ENCODE measurements around the gene DPYSL5. TPM values are rescaled to one million over a fixed set of nuclear protein-coding genes. Genes with fewer than 3 reads are reported as not detected.

Gene DPYSL5
- total RNA-seq, 1 donor, result not detected

DNA sequence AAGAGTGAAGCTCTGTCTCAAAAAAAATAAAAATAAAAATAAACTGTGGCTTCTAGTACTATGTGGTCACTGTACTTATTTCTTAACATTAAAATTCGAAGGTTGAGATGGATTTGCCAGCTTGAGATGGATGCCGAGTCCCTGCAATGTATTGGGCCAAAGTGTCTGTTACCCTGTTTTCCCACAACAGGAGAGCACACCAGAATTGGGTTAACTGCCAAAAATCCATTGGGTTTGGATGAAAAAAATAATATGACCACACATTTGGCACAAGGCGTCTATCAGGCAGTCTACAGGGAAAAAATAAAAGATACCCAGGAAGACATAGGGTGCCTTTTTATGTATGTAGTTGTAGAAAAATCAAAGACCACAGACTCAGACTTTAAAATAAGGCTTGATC lies 103.3 kb downstream of the DPYSL5 start:
- DNase-seq (ENCODE audit: low read depth in 2 of 3, low spot score in 2 of 3), result no peak

- no peak for DNase-seq (ENCODE audit: low read depth in 2 of 3, low spot score in 2 of 3)
These were observed 104.4 kb downstream of the DPYSL5 start for GRCh38 chr2:26952374-26952773.

- DNase-seq (ENCODE audit: low read depth in 2 of 3, low spot score in 2 of 3), result no peak
These were observed 106.2 kb downstream of the DPYSL5 start for GRCh38 chr2:26954135-26954534.

GRCh38 chr2:26957041-26957440 lies 109.1 kb downstream of the DPYSL5 start:
- no peak for DNase-seq (ENCODE audit: low read depth in 2 of 3, low spot score in 2 of 3)

DNA sequence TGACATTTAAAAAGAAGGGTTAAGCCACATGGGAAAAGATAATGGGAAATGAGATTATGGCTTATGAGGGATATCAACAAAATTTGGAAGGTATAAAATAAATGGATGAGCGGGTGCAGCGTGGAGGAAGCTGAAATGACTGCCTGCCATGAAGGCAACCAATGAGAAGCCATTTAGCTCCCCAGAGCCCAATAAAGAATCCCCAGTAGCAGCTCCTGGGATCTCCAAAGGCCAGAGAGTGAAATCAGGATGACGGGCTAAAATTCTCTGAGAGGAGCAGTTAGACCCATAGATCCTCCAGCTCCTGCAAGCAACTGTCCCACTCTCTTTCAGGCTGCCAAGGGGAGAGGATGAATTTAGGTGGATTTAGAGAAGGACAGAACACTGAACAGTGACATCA lies 109.6 kb downstream of the DPYSL5 start:
- DNase-seq (ENCODE audit: low read depth in 2 of 3, low spot score in 2 of 3), result no peak

DNA sequence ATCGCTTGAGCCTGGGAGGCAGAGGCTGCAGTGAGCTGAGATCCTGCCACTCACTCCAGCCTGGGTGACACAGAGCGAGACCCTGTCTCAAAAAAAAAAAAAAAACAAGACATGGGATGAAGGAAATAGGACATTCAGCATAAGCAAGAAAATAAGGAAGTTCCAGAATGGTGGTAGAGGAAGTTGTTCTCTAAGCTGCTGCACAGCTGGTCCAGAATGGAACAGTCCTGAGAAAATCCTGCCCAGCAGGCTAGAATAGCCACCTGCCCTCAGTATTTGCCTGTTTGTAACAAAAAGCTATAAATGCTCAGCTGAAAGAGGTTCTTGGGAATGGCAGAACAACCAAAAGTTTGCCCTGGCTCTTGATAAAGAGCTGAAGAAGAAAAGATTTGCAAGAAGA lies 111.4 kb downstream of the DPYSL5 start:
- no peak for DNase-seq (ENCODE audit: low read depth in 2 of 3, low spot score in 2 of 3)

DNA sequence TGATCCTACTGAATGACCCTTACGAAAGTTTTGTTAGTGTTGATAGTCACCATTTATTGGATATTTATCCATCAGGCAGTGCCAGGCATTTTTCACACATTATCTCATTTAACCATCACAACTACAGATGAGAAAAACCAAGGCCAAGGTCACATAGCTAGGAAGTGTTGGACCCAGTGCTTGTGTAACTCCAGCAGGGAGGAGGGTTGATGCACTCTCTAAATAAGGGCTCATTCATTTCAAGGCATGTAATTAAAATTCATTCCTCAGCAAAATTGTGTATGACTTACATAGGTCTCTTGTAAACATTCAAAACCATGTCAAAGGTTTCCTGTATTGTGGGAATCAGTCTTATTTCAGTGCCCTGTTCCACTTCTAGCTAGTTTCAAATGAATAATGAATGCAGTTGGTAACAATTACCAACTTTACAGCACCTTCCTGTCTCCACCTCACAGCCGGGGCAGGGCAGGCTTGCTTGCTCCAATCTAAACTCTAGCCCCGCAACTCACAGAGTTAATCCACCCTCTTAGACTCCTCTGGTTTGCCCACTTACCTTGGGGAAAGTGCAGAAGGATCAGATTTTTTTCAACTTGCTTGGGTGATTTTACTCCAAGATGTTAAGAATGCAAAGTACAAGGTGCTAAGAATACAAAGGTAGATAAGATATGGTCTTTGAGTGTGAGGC lies 116.7 kb downstream of the DPYSL5 start:
- no peak for DNase-seq (ENCODE audit: low read depth in 2 of 3, low spot score in 2 of 3)

- no peak for DNase-seq (ENCODE audit: low read depth in 2 of 3, low spot score in 2 of 3)
These were observed 120.1 kb downstream of the DPYSL5 start for GRCh38 chr2:26968001-26968400.

DNA sequence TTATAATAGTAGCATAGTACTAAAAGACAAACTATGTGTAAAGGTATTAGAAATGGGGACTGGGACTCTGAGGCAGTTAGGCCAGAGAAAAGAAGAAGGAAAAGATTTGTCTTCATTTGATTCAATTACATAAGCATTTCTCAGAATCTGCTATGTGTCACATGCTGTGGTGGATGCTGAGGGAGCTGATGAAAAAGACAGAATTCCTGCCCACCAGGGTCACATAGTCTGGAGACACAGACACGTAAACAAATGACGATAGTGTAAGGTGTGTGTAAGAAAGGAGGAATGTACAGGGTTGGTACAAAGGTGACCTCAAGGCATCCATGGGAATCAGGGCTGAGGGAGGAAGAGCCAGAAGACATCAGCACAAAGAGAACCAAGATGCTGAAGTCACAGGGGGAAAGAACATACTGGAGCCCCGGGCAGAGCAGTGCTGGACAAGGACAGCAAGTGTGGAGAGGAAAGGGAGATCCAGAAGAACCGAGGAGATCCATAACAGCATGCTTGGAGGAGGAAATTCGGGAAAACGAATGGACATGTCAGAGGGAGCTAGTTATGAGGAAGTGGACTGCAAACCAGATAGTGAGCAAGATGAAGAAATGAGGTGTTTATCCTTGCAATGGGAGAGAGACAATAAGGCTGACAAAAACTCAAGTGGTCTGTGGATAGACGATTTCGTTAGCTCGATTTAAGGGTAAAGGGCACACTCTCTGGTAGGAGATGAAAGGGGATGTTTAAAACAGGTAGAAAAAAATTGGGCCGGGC lies 121.3 kb downstream of the DPYSL5 start:
- DNase-seq (ENCODE audit: low read depth in 2 of 3, low spot score in 2 of 3), result no peak

DNA sequence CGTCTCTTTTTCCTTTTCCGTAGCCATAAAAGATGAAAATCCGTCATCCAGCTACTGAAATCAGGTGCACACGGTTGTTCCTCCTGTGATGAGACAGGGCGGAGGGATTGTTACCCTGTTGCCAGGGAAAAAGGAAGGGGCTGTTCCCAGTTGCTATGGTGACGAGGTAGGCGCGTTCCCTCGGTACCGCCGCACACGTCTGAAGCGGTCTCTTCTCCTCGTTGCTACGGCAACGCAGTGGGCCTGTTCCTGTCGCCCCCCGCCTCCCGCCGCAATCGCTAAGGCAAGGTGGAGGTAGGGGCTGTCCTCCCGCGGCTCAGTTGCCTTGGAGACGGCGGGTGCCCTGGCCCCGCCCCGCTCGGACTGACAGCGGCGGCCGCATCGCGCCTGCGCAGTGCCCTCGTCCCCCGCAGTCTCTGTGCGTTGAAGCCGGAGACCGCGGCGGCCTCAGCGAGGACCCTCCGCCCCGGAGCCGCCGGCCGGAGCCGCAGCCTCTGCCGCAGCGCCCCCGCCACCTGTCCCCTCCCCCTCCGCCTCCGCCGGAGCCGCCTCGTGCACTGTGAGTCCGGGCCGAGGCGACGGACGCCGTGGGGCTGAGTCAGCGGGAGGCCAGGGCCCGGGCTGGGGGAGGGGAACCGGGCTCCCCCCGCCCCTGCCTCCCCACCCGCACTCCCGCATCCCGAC lies 122.5 kb downstream of the DPYSL5 start, which contains the start of gene MAPRE3:
MAPRE3 (plus strand) TSS at position 394 of the 684 bp plus-strand sequence. CDS start 51,582 bp downstream, outside the sequence.
- DNase-seq (ENCODE audit: low read depth in 2 of 3, low spot score in 2 of 3), result peak; percentile 63 to 90 (median 88)

DNA sequence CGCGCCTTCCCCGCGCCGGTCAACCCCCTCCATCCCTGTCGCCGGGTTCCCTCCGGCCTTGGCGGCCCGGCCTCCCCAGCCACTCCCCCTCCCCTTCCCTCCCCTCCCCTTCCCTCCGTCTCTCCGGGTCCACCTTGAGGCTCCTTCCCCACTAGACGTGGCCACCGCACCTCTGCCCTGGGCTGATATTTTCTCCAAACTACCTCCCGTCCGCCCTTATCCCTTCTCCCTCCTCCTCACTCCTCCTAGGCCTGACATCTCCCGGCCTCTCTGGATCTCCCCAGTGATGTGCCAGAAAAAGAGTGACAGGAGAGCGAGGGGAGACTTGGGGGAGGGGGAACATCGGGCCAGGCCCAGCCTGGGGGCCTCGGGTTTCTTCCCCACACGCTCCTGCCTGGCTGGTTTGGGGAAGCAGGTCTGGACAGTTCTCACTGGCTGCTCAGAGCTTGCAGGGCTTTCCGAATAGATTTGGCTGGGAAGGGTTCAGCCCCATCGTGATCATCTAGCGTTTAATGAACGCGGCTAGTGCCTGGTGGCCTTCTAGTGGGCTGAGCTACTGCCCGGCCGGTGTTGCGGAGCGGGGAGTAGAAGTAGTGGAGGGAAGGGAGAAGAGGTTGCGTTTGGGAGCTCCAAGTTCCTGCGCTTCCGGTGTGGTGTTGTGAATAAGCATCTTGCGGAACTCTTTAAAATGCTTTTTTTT lies 123.1 kb downstream of the DPYSL5 start:
- DNase-seq (ENCODE audit: low read depth in 2 of 3, low spot score in 2 of 3), result peak in 2 of 3 donors; percentile 29 to 31

DNA sequence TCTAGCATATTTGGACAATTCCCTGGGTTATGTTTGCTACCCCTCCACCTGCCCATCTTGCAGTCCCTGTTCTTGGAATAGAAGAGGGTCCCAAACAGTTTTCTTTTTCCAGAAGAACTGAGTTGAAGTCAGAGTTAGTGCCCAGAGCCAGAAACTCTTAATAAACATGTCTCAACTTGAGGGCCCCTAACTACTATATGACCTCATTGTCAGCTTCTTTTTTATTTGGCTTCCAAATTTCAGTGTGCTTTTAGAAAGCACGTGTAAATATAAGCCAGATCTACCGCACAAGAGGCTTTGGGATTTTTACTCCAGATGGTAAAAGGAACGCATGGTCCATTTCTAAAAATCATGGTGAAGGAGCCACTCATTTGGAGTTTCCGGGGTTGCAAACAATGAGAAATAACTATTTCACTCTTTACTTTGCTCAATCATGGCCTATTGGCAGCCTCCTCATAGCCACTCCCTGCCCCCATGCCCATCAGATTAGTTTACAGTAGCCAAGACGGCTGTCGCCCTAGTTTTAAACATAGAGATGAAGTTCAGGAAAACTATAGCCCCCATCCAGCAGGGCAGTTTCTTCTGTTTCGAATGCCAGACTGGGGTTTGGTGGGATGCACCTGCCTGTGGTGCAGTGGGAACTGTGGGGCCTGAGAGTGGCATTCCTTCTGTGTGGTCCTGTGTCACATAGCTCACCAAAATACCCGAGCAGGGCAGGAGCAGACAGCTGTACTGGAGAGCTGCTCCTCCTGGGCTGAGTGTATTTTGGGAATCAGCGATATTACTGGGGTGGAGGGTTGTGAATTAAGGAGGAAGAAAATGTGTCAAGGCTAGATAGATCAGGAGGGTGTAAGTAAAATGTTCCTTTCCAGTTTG lies 124.2 kb downstream of the DPYSL5 start:
- DNase-seq (ENCODE audit: low read depth in 2 of 3, low spot score in 2 of 3), result no peak

DNA sequence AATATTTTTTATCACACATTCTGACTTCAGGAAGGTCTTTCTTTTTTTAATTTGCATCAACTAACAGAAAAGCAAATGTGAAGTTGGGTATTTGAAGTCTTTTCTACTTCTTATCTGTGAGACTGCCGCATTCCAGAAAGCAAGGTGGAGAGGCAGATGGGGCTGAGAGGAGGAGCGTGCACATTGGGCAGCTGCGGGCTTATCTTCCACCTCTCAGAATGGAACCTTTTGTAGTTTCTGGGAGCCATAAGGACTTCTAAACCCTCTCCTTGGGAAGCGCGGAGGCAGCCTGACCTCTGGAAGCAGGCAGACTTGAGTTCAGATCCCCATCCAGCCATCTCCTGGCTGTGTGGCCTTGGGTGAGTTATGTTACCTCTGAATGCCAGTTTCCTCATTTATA lies 126.4 kb downstream of the DPYSL5 start:
- no peak for DNase-seq (ENCODE audit: low read depth in 2 of 3, low spot score in 2 of 3)

DNA sequence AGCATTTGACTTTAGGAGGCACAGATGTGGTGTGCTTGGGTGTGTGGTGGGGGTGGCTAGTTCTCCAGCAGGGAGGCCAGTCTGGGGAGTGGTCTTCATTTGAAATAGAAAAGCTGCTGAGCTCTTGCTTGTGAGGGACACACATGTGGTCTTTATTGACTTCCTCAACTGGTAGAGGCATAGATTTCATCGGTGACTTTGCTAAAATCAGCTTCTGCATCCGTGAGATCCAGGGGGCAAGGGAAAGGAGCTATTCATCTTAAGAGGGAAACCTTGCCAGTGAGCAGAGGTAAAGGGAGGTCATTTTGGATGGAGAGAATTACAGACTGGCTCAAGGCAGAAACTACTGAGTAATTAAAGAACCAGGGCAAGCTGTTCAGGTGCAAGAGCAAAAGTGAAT lies 127.2 kb downstream of the DPYSL5 start:
- peak in 1 of 3 donors; percentile 60 for DNase-seq (ENCODE audit: low read depth in 2 of 3, low spot score in 2 of 3)

GRCh38 chr2:26975656-26976055 lies 127.7 kb downstream of the DPYSL5 start:
- no peak for DNase-seq (ENCODE audit: low read depth in 2 of 3, low spot score in 2 of 3)

DNA sequence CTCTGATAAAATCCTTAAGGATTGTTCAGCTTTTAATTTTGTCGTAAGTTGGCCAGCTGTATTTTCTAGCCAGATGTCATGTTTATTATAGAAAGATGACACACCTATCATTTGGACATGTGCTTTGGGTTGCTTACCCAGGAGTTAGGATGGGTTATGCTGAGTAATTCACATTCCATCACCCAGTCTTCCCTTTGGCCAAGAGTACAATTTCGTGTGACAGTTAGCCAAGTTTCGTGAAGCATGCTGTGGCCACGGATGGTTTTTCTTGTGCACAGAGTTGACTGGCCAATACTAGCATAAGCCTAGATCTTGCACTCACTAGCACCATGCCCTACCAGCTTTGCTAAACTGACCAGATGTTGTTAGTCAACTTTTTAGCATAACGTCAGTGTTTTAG lies 128.3 kb downstream of the DPYSL5 start:
- DNase-seq (ENCODE audit: low read depth in 2 of 3, low spot score in 2 of 3), result no peak

DNA sequence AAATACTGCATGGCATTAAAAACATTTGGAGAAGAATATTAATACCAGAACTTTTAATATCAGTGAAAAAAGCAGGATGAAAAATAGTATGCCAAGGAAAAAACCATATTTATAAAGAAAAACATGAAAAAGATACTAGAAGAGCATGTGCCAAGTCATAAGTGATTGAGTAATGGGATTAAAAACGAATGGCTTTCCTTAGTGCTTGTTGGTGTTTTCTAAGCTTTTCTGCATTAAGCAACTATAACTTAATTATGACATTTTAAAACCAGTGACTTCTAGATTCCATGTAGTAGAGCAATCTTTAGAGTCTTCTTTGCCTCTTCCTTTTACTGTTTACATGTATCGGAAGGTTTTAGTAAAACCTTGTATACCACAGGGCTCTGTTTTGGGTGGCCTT lies 129.1 kb downstream of the DPYSL5 start:
- no peak for DNase-seq (ENCODE audit: low read depth in 2 of 3, low spot score in 2 of 3)

DNA sequence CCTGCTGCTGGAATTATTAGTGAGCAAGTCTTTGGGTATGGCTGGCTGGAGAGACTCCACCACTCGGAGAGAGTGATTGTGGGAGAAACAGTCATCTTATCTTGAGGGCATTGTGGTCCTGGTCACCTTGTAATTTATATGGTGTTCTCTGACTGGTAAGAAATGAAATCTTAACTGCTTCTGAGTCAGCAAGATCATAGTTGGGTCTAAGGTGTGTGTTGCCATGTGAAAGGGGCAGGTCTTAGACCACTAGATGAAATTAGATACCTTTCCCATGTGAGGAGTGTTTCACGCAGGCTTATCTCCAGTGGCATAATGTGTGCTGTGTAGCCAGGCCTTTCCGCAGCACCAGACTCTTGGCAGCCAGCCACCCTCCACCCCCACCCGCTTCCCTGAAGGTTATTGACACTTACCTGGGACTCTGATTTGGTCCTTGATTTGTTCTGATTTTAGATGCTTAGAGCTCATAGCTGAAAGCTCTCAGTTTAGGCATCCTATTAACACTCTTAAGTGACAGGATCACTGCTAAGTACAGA lies 130.2 kb downstream of the DPYSL5 start:
- DNase-seq (ENCODE audit: low read depth in 2 of 3, low spot score in 2 of 3), result peak in 2 of 3 donors; percentile 28 to 57

DNA sequence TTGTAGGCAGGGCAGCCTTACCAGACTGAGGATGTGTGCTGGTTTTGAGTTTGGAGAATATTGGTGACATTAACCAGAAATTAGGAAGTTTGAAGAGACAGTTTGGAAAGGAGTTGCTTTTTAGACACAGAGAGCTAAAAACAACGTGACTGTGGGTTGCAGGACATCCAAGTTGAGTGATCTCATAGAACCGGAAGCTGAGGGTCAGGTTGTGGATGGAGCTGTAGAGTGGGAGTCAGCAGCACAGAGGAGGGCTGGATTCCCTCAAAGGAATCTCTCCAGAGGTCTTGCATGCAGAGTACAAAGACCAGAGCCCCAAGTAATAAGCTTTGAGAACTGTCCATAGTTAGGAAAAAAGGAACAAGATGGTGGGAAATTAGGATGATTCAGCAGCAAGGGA lies 131.8 kb downstream of the DPYSL5 start:
- DNase-seq (ENCODE audit: low read depth in 2 of 3, low spot score in 2 of 3), result no peak

DNA sequence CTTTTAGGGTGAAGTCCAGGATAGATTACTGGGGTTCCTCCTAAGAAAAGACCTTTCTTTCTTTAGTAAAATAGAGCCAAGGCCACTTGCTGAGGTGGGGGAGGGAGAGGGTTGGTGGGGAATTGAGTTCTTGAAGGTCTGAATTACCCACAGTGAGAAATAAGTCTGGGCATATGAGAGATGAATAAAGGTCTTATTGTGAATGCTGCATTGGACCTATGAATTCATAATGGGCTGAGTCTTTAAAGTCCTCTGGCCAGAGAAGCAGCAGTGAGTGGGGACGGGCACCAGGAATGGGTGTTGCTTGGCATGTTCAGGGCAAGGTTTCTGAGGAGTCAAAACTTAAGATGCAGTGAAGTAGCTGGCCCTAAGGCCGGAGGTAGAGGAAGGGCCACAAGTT lies 133.0 kb downstream of the DPYSL5 start:
- DNase-seq (ENCODE audit: low read depth in 2 of 3, low spot score in 2 of 3), result no peak

Measured in hematopoietic multipotent progenitor cell (in vitro differentiated cells).